GM12892 (cell line): ENCODE measurements around the gene C17orf114.

ENCODE experiments used
- POLR2A ChIP-seq: IDR thresholded peaks from 2 replicates; pipeline ENCODE4 v1.6.1; 2011; ENCODE audit warnings: low read depth, low read length, control low read depth
- POLR2AphosphoS5 ChIP-seq: IDR thresholded peaks from 2 replicates; pipeline ENCODE4 v1.6.1; 2011; ENCODE audit warnings: low read depth, low read length, control low read depth
- TAF1 ChIP-seq: IDR thresholded peaks from 2 replicates; pipeline ENCODE4 v1.6.1; 2011; ENCODE audit warnings: low read depth, mild to moderate bottlenecking, control low read depth, low read length, borderline replicate concordance

DNA sequence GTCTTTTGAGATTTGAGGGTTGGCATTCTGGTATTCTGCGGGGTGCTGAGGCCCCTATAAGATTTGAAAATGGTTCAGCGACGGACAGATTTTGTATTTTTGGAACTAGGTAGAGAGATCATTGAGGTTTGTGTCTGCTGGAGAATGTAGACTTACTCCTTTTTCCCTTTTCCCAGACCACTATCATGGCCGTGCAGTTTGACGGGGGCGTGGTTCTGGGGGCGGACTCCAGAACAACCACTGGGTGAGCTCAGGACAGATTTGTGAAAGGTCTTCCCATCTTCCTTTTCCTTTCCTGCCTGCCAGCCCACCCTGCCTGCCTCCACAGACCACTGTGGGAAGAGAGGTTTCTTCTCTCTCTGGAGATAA is 5.6 kb downstream of the C17orf114 start:
- TF ChIP-seq POLR2AphosphoS5: no peak
- TF ChIP-seq POLR2A: no peak
- no peak for TF ChIP-seq TAF1
